H1 (cell line): ENCODE data around the gene GALP. TPM values are rescaled to one million over a fixed set of nuclear protein-coding genes. Genes with fewer than 3 reads are reported as not detected.

ENCODE experiments used
- CTCF ChIA-PET: fragments of 300-600 bp; sonication (Branson Sonifier 250); formaldehyde crosslinking; loops from one replicate; lab custom pipeline; 2021; ENCODE audit not compliant: partially characterized antibody; lab: Charles Lee
- POLR2A ChIA-PET: fragments of 300-600 bp; sonication (Branson Sonifier 250); formaldehyde crosslinking; loops from one replicate; lab custom pipeline; 2021; ENCODE audit warnings: inconsistent platforms; ENCODE audit not compliant: partially characterized antibody; lab: Charles Lee
- DNase-seq, 2 experiments: peaks; one replicate each; pipeline versions ENCODE4 v3.0.0 to v3.0.0-alpha.2; 2010 to 2022; ENCODE audit warnings: low spot score in 2 of 2, low read depth in 1 of 2, mixed read lengths in 1 of 2
- FAIRE-seq: peaks from 2 replicates; lab custom pipeline; 2011; peaks lifted over from hg19 to GRCh38; lab: Jason Lieb, UNC
- H2AFZ ChIP-seq: 2 replicates; pipeline ENCODE4 v1.8.1; 2012; ENCODE audit warnings: low read length, inconsistent platforms
- H2AK5ac ChIP-seq: 2 replicates; pipeline ENCODE4 v1.6.1; 2013; ENCODE audit warnings: low read depth, low read length
- H2BK120ac ChIP-seq: replicated peaks from 2 replicates; pipeline ENCODE3; 2013; ENCODE audit warnings: low read depth, low read length, inconsistent platforms
- H2BK12ac ChIP-seq: 2 replicates; pipeline ENCODE4 v1.6.1; 2013; ENCODE audit warnings: low read depth, low read length
- H2BK15ac ChIP-seq: 2 replicates; pipeline ENCODE4 v1.6.1; 2013; ENCODE audit warnings: low read length
- H2BK20ac ChIP-seq: 2 replicates; pipeline ENCODE4 v1.6.1; 2013; ENCODE audit warnings: low read length
- H2BK5ac ChIP-seq: 2 replicates; pipeline ENCODE4 v1.6.1; 2013; ENCODE audit warnings: low read depth, low read length
- H3K14ac ChIP-seq: 2 replicates; pipeline ENCODE4 v1.6.1; 2013; ENCODE audit warnings: inconsistent platforms; ENCODE audit not compliant: insufficient read length
- H3K18ac ChIP-seq: 2 replicates; pipeline ENCODE4 v1.6.1; 2013; ENCODE audit warnings: low read length; ENCODE audit errors: extremely low read depth
- H3K23ac ChIP-seq: 2 replicates; pipeline ENCODE4 v1.6.1; 2013; ENCODE audit warnings: inconsistent platforms; ENCODE audit not compliant: insufficient read length
- H3K23me2 ChIP-seq: 2 replicates; pipeline ENCODE4 v1.6.1; 2013; ENCODE audit warnings: low read depth, low read length
- H3K27ac ChIP-seq: 2 replicates; pipeline ENCODE4 v1.6.1; 2011; ENCODE audit warnings: low read depth, low read length, inconsistent platforms
- H3K27me3 ChIP-seq, 4 experiments: replicated peaks in 1 of 4; 1 replicate in 1 of 4; 2 replicates in 3 of 4; pipeline versions ENCODE4 v1.6.1 to v1.8.1; 2011 to 2013; ENCODE audit warnings: low read length in 3 of 4, mild to moderate bottlenecking in 3 of 4, inconsistent platforms in 2 of 4, mixed read lengths in 2 of 4, moderate library complexity in 1 of 4; ENCODE audit not compliant: control insufficient read depth in 3 of 4, insufficient read depth in 3 of 4; ENCODE audit errors: extremely low read depth in 1 of 4
- H3K36me3 ChIP-seq, 4 experiments: 2 replicates each; pipeline versions ENCODE4 v1.6.1 to v1.8.1; 2011 to 2013; ENCODE audit warnings: mild to moderate bottlenecking in 4 of 4, low read length in 3 of 4, moderate library complexity in 2 of 4, control low read depth in 1 of 4, inconsistent platforms in 1 of 4; ENCODE audit not compliant: insufficient read depth in 4 of 4, control insufficient read depth in 2 of 4
- H3K4ac ChIP-seq: replicated peaks from 2 replicates; pipeline ENCODE3; 2013; ENCODE audit warnings: low read length, low read depth, mixed read lengths, inconsistent platforms; ENCODE audit not compliant: insufficient read length
- H3K4me1 ChIP-seq, 4 experiments: replicated peaks in 1 of 4; 1 replicate in 1 of 4; 2 replicates in 3 of 4; pipeline versions ENCODE4 v1.6.1 to v1.8.1; 2011 to 2013; ENCODE audit warnings: low read length in 3 of 4, inconsistent platforms in 2 of 4, mixed read lengths in 1 of 4; ENCODE audit not compliant: insufficient read depth in 4 of 4, control insufficient read depth in 3 of 4
- H3K4me2 ChIP-seq, 2 experiments: 2 replicates each; pipeline versions ENCODE4 v1.6.1 to v1.8.1; 2011 to 2013; ENCODE audit warnings: low read depth in 2 of 2, low read length in 2 of 2, control low read depth in 1 of 2, inconsistent platforms in 1 of 2, mild to moderate bottlenecking in 1 of 2; ENCODE audit not compliant: insufficient read depth in 1 of 2
- H3K4me3 ChIP-seq, 4 experiments: fragments of 200-600, 300-600 bp in 1 of 4; sonication (generic), shearing (Covaris generic), sonication (Bioruptor Twin) in 1 of 4; 2 replicates each; pipeline versions ENCODE4 v1.5.1 to v1.8.1; 2011 to 2016; ENCODE audit warnings: low read length in 4 of 4, low read depth in 3 of 4, control low read depth in 2 of 4, inconsistent platforms in 2 of 4, mild to moderate bottlenecking in 2 of 4, mixed read lengths in 1 of 4, moderate library complexity in 1 of 4; ENCODE audit not compliant: insufficient read depth in 2 of 4; ENCODE audit errors: extremely low read depth in 1 of 4
- H3K56ac ChIP-seq: replicated peaks from 2 replicates; pipeline ENCODE3; 2013; ENCODE audit warnings: low read depth, mild to moderate bottlenecking, mixed read lengths, low read length, inconsistent platforms; ENCODE audit not compliant: insufficient read length
- H3K79me1 ChIP-seq: 2 replicates; pipeline ENCODE4 v1.6.1; 2013; ENCODE audit warnings: low read depth, low read length, control low read depth
- H3K79me2 ChIP-seq, 2 experiments: 2 replicates each; pipeline versions ENCODE4 v1.6.1 to v1.8.1; 2012 to 2013; ENCODE audit warnings: low read length in 2 of 2, mild to moderate bottlenecking in 2 of 2, inconsistent platforms in 1 of 2; ENCODE audit not compliant: insufficient read depth in 2 of 2, control insufficient read depth in 1 of 2
- H3K9ac ChIP-seq, 4 experiments: replicated peaks in 1 of 4; 1 replicate in 1 of 4; 2 replicates in 3 of 4; pipeline versions ENCODE4 v1.6.1 to v1.8.1; 2011 to 2013; ENCODE audit warnings: low read depth in 3 of 4, low read length in 3 of 4, control low read depth in 2 of 4, mild to moderate bottlenecking in 2 of 4, moderate library complexity in 2 of 4, inconsistent platforms in 1 of 4; ENCODE audit errors: extremely low read depth in 1 of 4
- H3K9me3 ChIP-seq, 2 experiments: 2 replicates each; pipeline versions ENCODE4 v1.6.1 to v1.8.1; 2012 to 2013; ENCODE audit warnings: mild to moderate bottlenecking in 2 of 2, moderate library complexity in 2 of 2, control low read depth in 1 of 2, inconsistent platforms in 1 of 2, low read depth in 1 of 2, low read length in 1 of 2, mixed read lengths in 1 of 2; ENCODE audit not compliant: insufficient read depth in 2 of 2
- H4K20me1 ChIP-seq, 2 experiments: replicated peaks in 1 of 2; 2 replicates each; pipeline versions ENCODE3 to v1.8.1; 2011 to 2013; ENCODE audit warnings: inconsistent platforms in 2 of 2, low read length in 2 of 2, mild to moderate bottlenecking in 1 of 2; ENCODE audit not compliant: insufficient read depth in 2 of 2, control insufficient read depth in 1 of 2
- H4K5ac ChIP-seq: 2 replicates; pipeline ENCODE4 v1.6.1; 2013; ENCODE audit warnings: low read length, low read depth, mixed read lengths, inconsistent platforms; ENCODE audit not compliant: insufficient read length
- H4K8ac ChIP-seq: 2 replicates; pipeline ENCODE4 v1.8.0; 2013; ENCODE audit warnings: mild to moderate bottlenecking, moderate library complexity, low read length, inconsistent platforms; ENCODE audit not compliant: insufficient read depth; ENCODE audit errors: extremely low read depth
- H4K91ac ChIP-seq: replicated peaks from 2 replicates; pipeline ENCODE3; 2013; ENCODE audit warnings: low read length, mixed read lengths, inconsistent platforms; ENCODE audit not compliant: insufficient read length
- ASH2L ChIP-seq: fragments of 200-600, 300-600 bp; sonication (generic); IDR thresholded peaks from one replicate; pipeline ENCODE4 v1.7.1; 2017; ENCODE audit warnings: low read length
- EP300 ChIP-seq, 2 experiments: IDR thresholded peaks; 1 replicate in 1 of 2; 2 replicates in 1 of 2; pipeline ENCODE4 v1.6.1; 2011 to 2012; ENCODE audit warnings: low read depth in 2 of 2, low read length in 2 of 2, mild to moderate bottlenecking in 2 of 2, borderline replicate concordance in 1 of 2, inconsistent platforms in 1 of 2, moderate library complexity in 1 of 2
- EZH2 ChIP-seq: fragments of 200-600 bp; sonication (generic); IDR thresholded peaks from 2 replicates; pipeline ENCODE4 v1.7.1; 2012; ENCODE audit warnings: low read depth, mild to moderate bottlenecking, moderate library complexity, low read length, inconsistent platforms; ENCODE audit not compliant: severe bottlenecking
- KDM5A ChIP-seq: fragments of 200-600 bp; IDR thresholded peaks from 2 replicates; pipeline ENCODE4 v1.7.1; 2012; ENCODE audit warnings: mild to moderate bottlenecking, low read length, inconsistent platforms, mixed read lengths
- NRF1 ChIP-seq: IDR thresholded peaks from 2 replicates; pipeline ENCODE4 v1.6.1; 2011; ENCODE audit warnings: mild to moderate bottlenecking, low read depth, low read length, improper control_type of control experiment
- SIN3A ChIP-seq, 2 experiments: IDR thresholded peaks in 1 of 2; conservative IDR thresholded peaks in 1 of 2; 2 replicates each; pipeline ENCODE4 v1.6.1; 2011 to 2012; ENCODE audit warnings: low read length in 2 of 2, improper control_type of control experiment in 1 of 2, low read depth in 1 of 2, mild to moderate bottlenecking in 1 of 2
- SP2 ChIP-seq: IDR thresholded peaks from 2 replicates; pipeline ENCODE4 v1.6.1; 2012; ENCODE audit warnings: mild to moderate bottlenecking, low read length, inconsistent platforms
- TAF7 ChIP-seq: optimal IDR thresholded peaks from 2 replicates; pipeline ENCODE3; 2011; ENCODE audit warnings: low read depth, mild to moderate bottlenecking, inconsistent platforms, low read length, moderate library complexity, borderline replicate concordance
- ZNF274 ChIP-seq: IDR thresholded peaks from 2 replicates; pipeline ENCODE4 v1.7.0; 2012; ENCODE audit warnings: low read length, borderline replicate concordance; ENCODE audit errors: extremely low read depth
- WGBS, 2 experiments: shearing (Covaris generic) in 1 of 2; methylation state at CpG; one replicate each; pipeline versions ENCODE4 v1.1.6 to v1.1.7; 2013 to 2015; ENCODE audit warnings: low lambda C conversion rate in 2 of 2, mixed read lengths in 2 of 2, inconsistent platforms in 1 of 2, low coverage in 1 of 2, missing lambda C conversion rate in 1 of 2; ENCODE audit not compliant: insufficient replicate concordance in 2 of 2, insufficient coverage in 1 of 2, insufficient read length in 1 of 2; ENCODE audit errors: extremely low coverage in 1 of 2, missing lambda C conversion rate in 1 of 2; 5-methylcytosine and 5-hydroxymethylcytosine counted together
- polyA plus RNA-seq, 7 experiments: library from polyadenylated mRNA; depleted of rRNA in 3 of 7; stranded (reverse) in 5 of 7; unstranded in 2 of 7; fragments of >200 nt in 5 of 7; fragments of 200-250 nt in 2 of 7; gene quantifications; 1 replicate in 5 of 7; 2 replicates in 1 of 7; 4 replicates in 1 of 7; pipeline versions ENCODE4 v1.2.1 to v1.2.3, GENCODE V29; 2011 to 2013; ENCODE audit warnings: missing spikeins in 2 of 7, mixed read lengths in 2 of 7
- total RNA-seq: library from RNA; stranded (reverse); fragmentation: NEBNext Ultra II Directional; extraction: Animal tissue kit (Norgen Biotek cat#: 25700); gene quantifications from 2 replicates; pipeline ENCODE4 v1.2.1, GENCODE V29; 2021

GALP gene
- total and polyA plus RNA-seq, 2 of the 8 experiments (the other 6 are each of a cell fraction or from before 2014, with no cell fraction given) = 0.14 TPM; not detected in 1

DNA sequence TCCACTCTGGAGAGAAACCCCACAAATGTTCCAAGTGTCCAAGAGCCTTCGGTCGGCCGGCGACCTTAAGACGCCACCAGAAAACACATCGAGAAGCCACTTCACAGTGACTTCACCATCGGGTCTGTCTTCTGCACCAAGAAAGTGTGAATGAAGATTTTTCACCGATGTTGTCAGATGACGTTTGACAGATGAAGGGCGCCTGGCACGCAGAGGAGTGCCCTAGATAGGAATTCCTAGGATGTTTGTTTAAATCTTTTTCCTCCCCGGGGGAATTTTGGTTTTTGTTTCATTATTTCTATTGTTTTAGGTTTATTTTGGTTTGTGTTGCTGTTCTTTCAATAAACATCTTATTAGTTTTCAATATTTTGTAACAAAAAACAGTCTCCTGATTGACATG, 33.3 kb downstream of the GALP start:
- Histone ChIP-seq H2AFZ (no peak overlapping the region), H2BK12ac (no peak overlapping the region), H3K23me2 (no peaks in the 10 kb centered on the region), H3K27me3 (no peaks in the 10 kb centered on the region)
- TF ChIP-seq ZNF274 (no peak), TAF7 (no peak), ASH2L (no peak), KDM5A (no peak), EP300 (IDR thresholded peaks at IDR 0.05; ENCODE audit: borderline replicate concordance in 1 of 2, low read depth in 2 of 2, low read length in 2 of 2) (no peak), EZH2 (no peak), SP2 (no peak), SIN3A (conservative IDR thresholded peaks at IDR 0.05 in 1 of 2, IDR thresholded peaks at IDR 0.05 in 1 of 2; ENCODE audit: low read depth in 1 of 2, low read length in 2 of 2) (no peak), NRF1 (no peak)
- TF ChIP-seq, all 59 proteins: peak for 0
- Histone ChIP-seq H2BK20ac (no peak overlapping the region), H2BK120ac (no peak overlapping the region), H3K4ac (no peak overlapping the region), H4K8ac (no peak overlapping the region), H3K23ac (no peak overlapping the region), H2BK5ac (no peak overlapping the region), H3K9me3 (no peaks in the 10 kb centered on the region), H3K56ac (no peak overlapping the region), H4K91ac (no peak overlapping the region), H2BK15ac (no peak overlapping the region), H2AK5ac (no peak overlapping the region), H4K20me1 (no peaks in the 10 kb centered on the region), H3K9ac (no peak overlapping the region), H4K5ac (no peak overlapping the region), H3K18ac (no peak overlapping the region), H3K4me2 (no peak overlapping the region), H3K27ac (no peak overlapping the region), H3K4me3 (no peak overlapping the region), H3K79me1 (no peaks in the 10 kb centered on the region), H3K36me3 (no peaks in the 10 kb centered on the region), H3K4me1 (no peaks in the 10 kb centered on the region), H3K79me2 (no peaks in the 10 kb centered on the region), H3K14ac (no peak overlapping the region)
- ChIA-PET POLR2A (interaction anchor here (0.6 kb wide), 1 partner anchor 37 kb away, joined by 3 read pairs; no protein-coding TSS in a partner anchor), CTCF (interaction anchor here (0.9 to 2.5 kb wide), 2 partner anchors 11 to 14 kb away, joined by 3 to 21 read pairs; no protein-coding TSS in a partner anchor)
- DNase-seq (no peak), FAIRE-seq (no peak)
- WGBS, 2 experiments = 85% methylated on average over 12 of the region's 12 CpGs; no CpG with 5 or more reads in 1 of the 2 experiments
